Fibroblast of pulmonary artery (primary cell): ENCODE data around the gene PALM3.

ENCODE experiments used
- DNase-seq: peaks from one replicate; pipeline ENCODE4 v3.0.0-alpha.2; 2010; ENCODE audit warnings: low read depth
- H3K4me3 ChIP-seq: replicated peaks from 2 replicates; pipeline ENCODE4 v1.5.1; 2011; ENCODE audit warnings: low read depth, mild to moderate bottlenecking, control low read depth, low read length, moderate library complexity
- CTCF ChIP-seq: IDR thresholded peaks from 2 replicates; pipeline ENCODE4 v1.5.1; 2011; ENCODE audit warnings: mild to moderate bottlenecking, control low read depth, low read length, inconsistent platforms; ENCODE audit errors: missing control alignments

PALM3 gene

DNA sequence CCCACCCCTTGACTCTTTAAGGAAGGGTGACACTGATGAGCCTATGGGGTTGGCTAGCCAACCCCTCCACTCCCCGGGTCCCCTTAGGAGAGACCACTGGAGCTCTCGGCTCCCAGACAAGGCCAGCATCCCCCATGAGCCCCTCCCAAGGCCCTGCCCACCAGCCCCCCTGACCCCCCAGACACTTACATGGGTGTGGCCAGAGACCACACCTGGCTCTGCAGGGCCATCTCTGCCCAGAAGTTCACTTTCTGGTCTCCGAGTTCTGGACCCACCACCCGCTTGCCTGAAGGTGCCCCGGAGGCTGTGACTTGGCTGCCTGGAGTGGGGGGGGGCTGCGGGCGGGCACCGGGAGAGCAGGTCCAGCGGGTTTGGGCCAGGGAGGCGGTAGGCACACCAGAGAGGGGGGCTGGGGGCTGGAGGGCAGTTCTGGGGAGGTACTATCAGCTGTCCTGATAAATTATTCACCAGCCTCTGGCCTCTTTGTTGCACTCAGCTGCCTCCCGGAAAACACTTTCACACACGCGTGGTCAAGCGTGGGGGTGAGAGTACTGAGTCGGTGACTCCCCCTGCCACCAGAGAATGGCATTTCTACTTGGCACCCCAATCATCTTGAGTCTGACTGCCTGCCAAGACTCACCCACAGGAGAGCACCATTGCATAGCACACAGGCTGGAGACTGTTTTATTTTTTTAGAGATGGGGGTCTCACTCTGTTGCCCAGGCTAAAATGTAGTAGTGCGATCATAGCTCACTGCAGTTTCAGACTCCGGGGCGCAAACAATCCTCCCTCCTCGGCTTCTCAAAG, at the start of gene PALM3:
TSS of gene PALM3 (minus strand) at position 326 of the 807 bp plus-strand sequence. CDS start at position 230, 96 bp downstream.
- H3K4me3 ChIP-seq: no peak within 1 kb of the TSS
- no peak for DNase-seq

GRCh38 chr19:14111486-14111885, 49.6 kb upstream of the PALM3 start:
- no peak for DNase-seq
- TF ChIP-seq CTCF: no peak
- no peak overlapping the region for H3K4me3 ChIP-seq

More for the DNA sequence above, at the start of gene PALM3:
- no peak for TF ChIP-seq CTCF

- DNase-seq: no peak
- no peak for TF ChIP-seq CTCF
- no peak overlapping the region for H3K4me3 ChIP-seq
Measured at GRCh38 chr19:14110650-14111049, 48.8 kb upstream of the PALM3 start.

- H3K4me3 ChIP-seq: no peak overlapping the region
- peak; percentile 82 for DNase-seq
- TF ChIP-seq CTCF: no peak
Measured at GRCh38 chr19:14107581-14108461, 45.9 kb upstream of the PALM3 start.

GRCh38 chr19:14106840-14107239, 45.0 kb upstream of the PALM3 start:
- TF ChIP-seq CTCF: no peak
- DNase-seq: no peak
- H3K4me3 ChIP-seq: no peak overlapping the region

DNA sequence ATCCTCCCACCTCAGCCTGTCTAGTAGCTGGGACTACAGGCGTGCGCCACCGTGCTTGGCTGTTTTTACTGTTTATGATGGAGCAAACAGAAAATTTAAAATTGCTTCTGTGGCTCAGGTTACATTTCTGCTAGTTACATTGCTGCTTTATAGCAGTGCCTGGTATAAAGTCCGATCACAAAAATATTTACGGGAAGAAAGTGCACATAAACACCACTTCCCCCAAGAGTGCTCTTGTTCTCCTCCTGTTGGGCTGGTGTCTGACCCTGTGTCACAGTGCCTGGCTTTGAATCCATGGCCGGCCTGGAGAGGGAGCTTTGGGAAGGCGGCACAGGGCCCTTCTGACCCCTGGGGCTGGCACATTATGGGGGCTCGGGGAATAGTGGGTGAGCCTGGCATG, 43.8 kb upstream of the PALM3 start:
- H3K4me3 ChIP-seq: no peak overlapping the region
- no peak for DNase-seq
- TF ChIP-seq CTCF: no peak
